ENCODE data around the gene RHOF.

GRCh38 chr12:121753844-121754264 lies 39.6 kb downstream of the RHOF start:
- TF ChIP-seq THRA (CRISPR knock-in tag; IDR thresholded peaks at IDR 0.05; ENCODE audit: borderline replicate concordance): no peak
- no peak for TF ChIP-seq TCF7 (IDR thresholded peaks at IDR 0.05; ENCODE audit: low read depth)
- TF ChIP-seq TSC22D2 (CRISPR knock-in tag; IDR thresholded peaks at IDR 0.05; ENCODE audit: borderline replicate concordance): no peak
- TF ChIP-seq HMG20A (CRISPR knock-in tag; IDR thresholded peaks at IDR 0.05; ENCODE audit: borderline replicate concordance): no peak
- no peak for TF ChIP-seq IRF9 (CRISPR knock-in tag; IDR thresholded peaks at IDR 0.05; ENCODE audit: borderline replicate concordance)
- no peak for TF ChIP-seq RFXAP (CRISPR knock-in tag; IDR thresholded peaks at IDR 0.05; ENCODE audit: borderline replicate concordance)
- no peak for TF ChIP-seq IRX3 (CRISPR knock-in tag; IDR thresholded peaks at IDR 0.05; ENCODE audit: borderline replicate concordance, low read depth)
- TF ChIP-seq ZSCAN22 (CRISPR knock-in tag; IDR thresholded peaks at IDR 0.05): no peak
- TF ChIP-seq HNF1A (IDR thresholded peaks at IDR 0.05; ENCODE audit: low read depth): no peak
- no peak for TF ChIP-seq HNF1A (CRISPR knock-in tag; IDR thresholded peaks at IDR 0.05; ENCODE audit: borderline replicate concordance)
- no peak for TF ChIP-seq MLX (CRISPR knock-in tag; IDR thresholded peaks at IDR 0.05)

Measured in HepG2 (cell line).